Nephron (organoid): ENCODE measurements around the gene DOK3.

Source experiments
- H3K27ac Mint-ChIP-seq, 3 experiments: 2 replicates each; pipeline ENCODE4 v1.8.0; 2020; ENCODE audit warnings: mixed read lengths in 3 of 3, mild to moderate bottlenecking in 2 of 3, moderate library complexity in 1 of 3
- H3K27me3 Mint-ChIP-seq: 2 replicates; pipeline ENCODE4 v1.8.0; 2021; ENCODE audit warnings: low read depth, mild to moderate bottlenecking, moderate library complexity, mixed read lengths
- H3K36me3 Mint-ChIP-seq: 2 replicates; pipeline ENCODE4 v1.8.0; 2020; ENCODE audit warnings: low read depth, mixed read lengths
- H3K4me1 Mint-ChIP-seq: 2 replicates; pipeline ENCODE4 v1.8.0; 2020; ENCODE audit warnings: mixed read lengths
- H3K4me3 Mint-ChIP-seq, 3 experiments: 2 replicates each; pipeline ENCODE4 v1.8.0; 2020; ENCODE audit warnings: mild to moderate bottlenecking in 3 of 3, mixed read lengths in 3 of 3, moderate library complexity in 2 of 3
- H3K9me3 Mint-ChIP-seq: 2 replicates; pipeline ENCODE4 v1.8.0; 2020; ENCODE audit warnings: mixed read lengths
- TF ChIP-seq, protein P1 (sequence below), 3 experiments: fragments of 200-600 bp; sonication (generic); IDR thresholded peaks; one replicate each; pipeline ENCODE4 v1.5.0; 2021; ENCODE audit warnings: antibody characterized with exemption in 3 of 3; ENCODE audit not compliant: unreplicated experiment in 3 of 3

The DOK3 gene

GRCh38 chr5:177501874-177502678 lies 7.5 kb downstream of the DOK3 start:
- H3K4me1 Mint-ChIP-seq, result peaks cover 33% of the 10 kb centered on the region
- peak overlapping the region in 1 of 3 experiments; percentile 29 for H3K27ac Mint-ChIP-seq
- no peak overlapping the region for H3K4me3 Mint-ChIP-seq
- TF ChIP-seq, protein P1, sequence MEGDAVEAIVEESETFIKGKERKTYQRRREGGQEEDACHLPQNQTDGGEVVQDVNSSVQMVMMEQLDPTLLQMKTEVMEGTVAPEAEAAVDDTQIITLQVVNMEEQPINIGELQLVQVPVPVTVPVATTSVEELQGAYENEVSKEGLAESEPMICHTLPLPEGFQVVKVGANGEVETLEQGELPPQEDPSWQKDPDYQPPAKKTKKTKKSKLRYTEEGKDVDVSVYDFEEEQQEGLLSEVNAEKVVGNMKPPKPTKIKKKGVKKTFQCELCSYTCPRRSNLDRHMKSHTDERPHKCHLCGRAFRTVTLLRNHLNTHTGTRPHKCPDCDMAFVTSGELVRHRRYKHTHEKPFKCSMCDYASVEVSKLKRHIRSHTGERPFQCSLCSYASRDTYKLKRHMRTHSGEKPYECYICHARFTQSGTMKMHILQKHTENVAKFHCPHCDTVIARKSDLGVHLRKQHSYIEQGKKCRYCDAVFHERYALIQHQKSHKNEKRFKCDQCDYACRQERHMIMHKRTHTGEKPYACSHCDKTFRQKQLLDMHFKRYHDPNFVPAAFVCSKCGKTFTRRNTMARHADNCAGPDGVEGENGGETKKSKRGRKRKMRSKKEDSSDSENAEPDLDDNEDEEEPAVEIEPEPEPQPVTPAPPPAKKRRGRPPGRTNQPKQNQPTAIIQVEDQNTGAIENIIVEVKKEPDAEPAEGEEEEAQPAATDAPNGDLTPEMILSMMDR (IDR thresholded peaks at IDR 0.05; ENCODE audit: unreplicated experiment in 3 of 3), result no peak
- peaks cover 4% of the 10 kb centered on the region for H3K27me3 Mint-ChIP-seq
- H3K36me3 Mint-ChIP-seq, result peaks cover 2% of the 10 kb centered on the region
- no peaks in the 10 kb centered on the region for H3K9me3 Mint-ChIP-seq

DNA sequence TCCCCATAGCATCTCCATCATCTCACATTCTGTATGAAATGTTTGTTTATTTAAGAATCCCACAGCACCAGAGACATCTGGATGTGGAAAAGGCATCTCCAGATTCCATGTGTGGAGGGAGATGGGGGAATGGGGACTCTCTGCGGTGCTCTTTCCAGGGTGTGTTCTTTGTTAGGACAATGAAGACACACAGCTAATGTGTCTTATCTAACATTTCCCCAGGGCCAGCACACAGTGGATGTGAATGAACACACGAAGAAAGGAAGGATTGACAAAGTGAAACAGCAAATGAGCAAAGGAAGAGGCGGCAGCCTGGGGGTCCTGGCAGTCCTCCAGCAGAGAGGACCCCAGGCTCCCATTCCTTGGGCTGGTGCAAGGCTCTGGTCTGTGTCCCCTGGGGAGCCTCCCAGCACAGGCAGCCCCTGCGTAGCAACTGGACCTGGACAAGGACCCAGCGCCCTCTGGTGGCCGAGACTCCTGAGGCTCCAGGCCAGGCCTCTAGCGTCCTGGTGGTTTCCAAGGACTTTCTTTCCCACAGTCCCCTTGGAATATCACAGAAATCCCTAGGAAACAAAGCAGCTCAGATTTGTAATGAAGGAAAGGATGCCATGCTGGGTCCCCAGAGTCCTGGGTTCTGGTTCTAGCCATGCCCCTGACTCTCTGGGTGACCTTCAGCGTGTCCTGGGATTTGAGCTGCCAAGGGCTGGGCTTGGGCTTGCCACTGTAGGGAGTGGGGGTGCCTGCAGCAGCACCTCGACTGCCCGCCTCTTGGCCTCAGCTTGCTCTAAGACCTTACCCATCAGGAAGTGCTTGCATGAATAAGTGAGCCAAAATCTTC lies 8.7 kb downstream of the DOK3 start:
- Mint-ChIP-seq H3K27ac (peak overlapping the region; percentile 46 to 90 (median 88)), H3K27me3 (peaks cover 4% of the 10 kb centered on the region), H3K4me1 (peaks cover 33% of the 10 kb centered on the region), H3K4me3 (peak overlapping the region; percentile 49 to 66 (median 52)), H3K36me3 (no peaks in the 10 kb centered on the region), H3K9me3 (no peaks in the 10 kb centered on the region)
- TF ChIP-seq, protein P1 (IDR thresholded peaks at IDR 0.05; ENCODE audit: unreplicated experiment in 3 of 3), result peak; percentile 95 to 97 (median 96)

DNA sequence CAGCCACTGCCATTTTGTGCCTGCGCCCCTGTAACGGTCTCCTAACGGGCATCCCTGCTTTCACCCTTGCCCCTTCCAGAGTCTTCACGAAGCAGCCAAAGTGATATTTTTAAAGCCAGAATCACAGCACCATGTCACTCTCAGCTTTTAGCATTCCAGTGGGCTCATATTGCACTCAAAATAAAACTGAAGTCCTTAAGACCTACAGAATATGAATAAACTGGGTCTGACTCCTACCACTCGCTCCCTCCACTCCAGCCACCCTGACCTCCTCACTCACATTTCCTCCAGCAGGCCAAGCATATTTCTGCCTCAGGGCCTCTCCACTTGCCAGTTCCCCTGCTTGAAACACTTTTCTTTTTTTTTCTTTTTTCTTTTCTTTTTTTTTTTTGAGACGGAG lies 9.8 kb downstream of the DOK3 start:
- TF ChIP-seq, protein P1 (IDR thresholded peaks at IDR 0.05; ENCODE audit: unreplicated experiment in 3 of 3), result no peak
- H3K9me3 Mint-ChIP-seq, result no peaks in the 10 kb centered on the region
- peaks cover 4% of the 10 kb centered on the region for H3K27me3 Mint-ChIP-seq
- peaks cover 35% of the 10 kb centered on the region for H3K4me1 Mint-ChIP-seq
- peak overlapping the region; percentile 46 to 90 (median 88) for H3K27ac Mint-ChIP-seq
- no peaks in the 10 kb centered on the region for H3K36me3 Mint-ChIP-seq
- peak overlapping the region; percentile 71 to 81 (median 76) for H3K4me3 Mint-ChIP-seq

- TF ChIP-seq, protein P1 (IDR thresholded peaks at IDR 0.05; ENCODE audit: unreplicated experiment in 3 of 3), result no peak
- peak overlapping the region; percentile 91 to 93 (median 91) for H3K4me3 Mint-ChIP-seq
- peaks cover 4% of the 10 kb centered on the region for H3K27me3 Mint-ChIP-seq
- H3K4me1 Mint-ChIP-seq, result peaks cover 52% of the 10 kb centered on the region
- peak overlapping the region; percentile 84 to 97 (median 91) for H3K27ac Mint-ChIP-seq
- H3K36me3 Mint-ChIP-seq, result peaks cover 2% of the 10 kb centered on the region
- no peaks in the 10 kb centered on the region for H3K9me3 Mint-ChIP-seq
Observed at GRCh38 chr5:177498013-177498787, 11.4 kb downstream of the DOK3 start.

- H3K27me3 Mint-ChIP-seq, result peaks cover 4% of the 10 kb centered on the region
- H3K4me1 Mint-ChIP-seq, result peaks cover 59% of the 10 kb centered on the region
- H3K9me3 Mint-ChIP-seq, result no peaks in the 10 kb centered on the region
- TF ChIP-seq, protein P1 (IDR thresholded peaks at IDR 0.05; ENCODE audit: unreplicated experiment in 3 of 3), result no peak
- H3K36me3 Mint-ChIP-seq, result peaks cover 10% of the 10 kb centered on the region
- peak within 1 kb of the TSS; percentile 96 to 97 (median 97) for H3K27ac Mint-ChIP-seq
- H3K4me3 Mint-ChIP-seq, result peak within 1 kb of the TSS; percentile 91 to 93 (median 93)
Observed at GRCh38 chr5:177497292-177498012, 12.2 kb downstream of the DOK3 start, which contains the start of gene PDLIM7. Gene PDLIM7 (minus strand): TSS chr5:177497604. CDS start chr5:177496512, 1,092 bp downstream.
